NCI-H1105 treated with DMSO at 0.1 percent for 48 hours (cell line): ENCODE results near the gene SSH3.
"Not testable (repeated sequence)": the region's sequence is repeated elsewhere in the genome, so short reads cannot be mapped to it uniquely, and the experiment has no call there.

Experiments used
- DNase-seq: peaks from one replicate; lab custom pipeline; 2025; lab: John Stamatoyannopoulos, UW

Gene SSH3

GRCh38 chr11:67312187-67313021 lies 9.1 kb downstream of the SSH3 start:
- DNase-seq: no peak

- no peak for DNase-seq
These were observed 10.0 kb downstream of the SSH3 start for GRCh38 chr11:67313125-67313890.

GRCh38 chr11:67314218-67314617 lies 10.9 kb downstream of the SSH3 start:
- DNase-seq: no peak

- no peak for DNase-seq
These were observed 12.1 kb downstream of the SSH3 start for GRCh38 chr11:67315325-67315909.

GRCh38 chr11:67316882-67317204 lies 13.5 kb downstream of the SSH3 start:
- DNase-seq: no peak

GRCh38 chr11:67317205-67317887 lies 14.0 kb downstream of the SSH3 start:
- DNase-seq: peak; percentile 97

- no peak for DNase-seq
These were observed 14.7 kb downstream of the SSH3 start for GRCh38 chr11:67317888-67318555.

GRCh38 chr11:67318876-67319275 lies 15.5 kb downstream of the SSH3 start:
- not testable (repeated sequence) for DNase-seq

GRCh38 chr11:67320011-67320410 lies 16.7 kb downstream of the SSH3 start:
- no peak for DNase-seq

GRCh38 chr11:67320691-67321090 lies 17.4 kb downstream of the SSH3 start:
- no peak for DNase-seq

GRCh38 chr11:67321313-67321871 lies 18.1 kb downstream of the SSH3 start:
- no peak for DNase-seq

GRCh38 chr11:67322049-67322448 lies 18.7 kb downstream of the SSH3 start:
- DNase-seq: no peak

GRCh38 chr11:67323526-67323925 lies 20.2 kb downstream of the SSH3 start:
- no peak for DNase-seq

GRCh38 chr11:67332081-67332691 lies 28.9 kb downstream of the SSH3 start:
- no peak for DNase-seq

- DNase-seq: no peak
These were observed 33.9 kb downstream of the SSH3 start for GRCh38 chr11:67337257-67337656.

- DNase-seq: no peak
These were observed 40.9 kb downstream of the SSH3 start for GRCh38 chr11:67344264-67344663.

- no peak for DNase-seq
These were observed 42.1 kb downstream of the SSH3 start for GRCh38 chr11:67345247-67345919.

- DNase-seq: no peak
These were observed 42.8 kb downstream of the SSH3 start for GRCh38 chr11:67345920-67346819.

GRCh38 chr11:67347964-67348749 lies 44.8 kb downstream of the SSH3 start:
- no peak for DNase-seq
